Endothelial cell of umbilical vein (primary cell): Measurements from ENCODE around the gene PEX10. TPM values are rescaled to one million over a fixed set of nuclear protein-coding genes. Genes with fewer than 3 reads are reported as not detected.

Experiments used
- BruUV-seq: library from RNA; stranded (reverse); fragments of 400-500 nt; replicated peaks from 2 replicates; lab custom pipeline; 2021; lab: Mats Ljungman, UMichigan
- CTCF ChIA-PET: fragments of 300-600, 350-600 bp; sonication (Branson Sonifier 250); formaldehyde crosslinking; loops from one replicate; lab custom pipeline; 2021; ENCODE audit warnings: antibody characterized with exemption, inconsistent platforms; lab: Charles Lee
- POLR2A ChIA-PET: fragments of 300-600, 350-600 bp; sonication (Branson Sonifier 250); formaldehyde crosslinking; loops from one replicate; lab custom pipeline; 2021; ENCODE audit warnings: antibody characterized with exemption, inconsistent platforms; lab: Charles Lee
- DNase-seq: peaks from one replicate; pipeline ENCODE4 v3.0.0-alpha.2; 2011; ENCODE audit warnings: low read depth, low spot score
- FAIRE-seq: peaks from 2 replicates; lab custom pipeline; 2011; peaks lifted over from hg19 to GRCh38; lab: Jason Lieb, UNC
- H2AFZ ChIP-seq: 2 replicates; pipeline ENCODE4 v1.6.0; 2012; ENCODE audit warnings: low read depth, low read length, control low read depth, inconsistent platforms
- H3K27ac ChIP-seq: 2 replicates; pipeline ENCODE4 v1.5.1; 2011; ENCODE audit warnings: low read depth, mild to moderate bottlenecking, control low read depth, low read length, moderate library complexity; ENCODE audit not compliant: insufficient read depth
- H3K27me3 ChIP-seq, 2 experiments: 2 replicates each; pipeline versions ENCODE4 v1.6.0 to v1.6.1; 2011; ENCODE audit warnings: low read length in 2 of 2, mixed read lengths in 1 of 2; ENCODE audit not compliant: control insufficient read depth in 2 of 2, insufficient read depth in 2 of 2
- H3K36me3 ChIP-seq, 2 experiments: 2 replicates in 1 of 2; 3 replicates in 1 of 2; pipeline ENCODE4 v1.5.1; 2011; ENCODE audit warnings: low read length in 2 of 2, mild to moderate bottlenecking in 1 of 2, moderate library complexity in 1 of 2; ENCODE audit not compliant: control insufficient read depth in 2 of 2, insufficient read depth in 2 of 2; ENCODE audit errors: extremely low read depth in 1 of 2
- H3K4me1 ChIP-seq: 3 replicates; pipeline ENCODE4 v1.5.1; 2011; ENCODE audit warnings: mild to moderate bottlenecking, low read length; ENCODE audit not compliant: control insufficient read depth, insufficient read depth; ENCODE audit errors: extremely low read depth
- H3K4me2 ChIP-seq: 2 replicates; pipeline ENCODE4 v1.6.1; 2011; ENCODE audit warnings: low read length, control low read depth, mixed read lengths; ENCODE audit not compliant: insufficient read depth
- H3K4me3 ChIP-seq, 3 experiments: fragments of 200-600 bp in 1 of 3; sonication (generic), shearing (Covaris generic) in 1 of 3; replicated peaks in 1 of 3; 2 replicates each; pipeline ENCODE4 v1.5.1; 2011 to 2016; ENCODE audit warnings: control low read depth in 3 of 3, low read length in 3 of 3, mild to moderate bottlenecking in 2 of 3, inconsistent platforms in 1 of 3, low read depth in 1 of 3, moderate library complexity in 1 of 3; ENCODE audit not compliant: insufficient read depth in 1 of 3
- H3K79me2 ChIP-seq: 2 replicates; pipeline ENCODE4 v1.6.0; 2012; ENCODE audit warnings: low read length, inconsistent platforms; ENCODE audit not compliant: control insufficient read depth, insufficient read depth
- H3K9ac ChIP-seq: replicated peaks from 2 replicates; pipeline ENCODE3; 2011; ENCODE audit warnings: low read length, control low read depth; ENCODE audit not compliant: insufficient read depth; ENCODE audit errors: extremely low read depth
- H3K9me1 ChIP-seq: replicated peaks from 3 replicates; pipeline ENCODE4 v1.6.0; 2011; ENCODE audit warnings: mild to moderate bottlenecking, low read length; ENCODE audit not compliant: control insufficient read depth, insufficient read depth; ENCODE audit errors: extremely low read depth
- H3K9me3 ChIP-seq: replicated peaks from 2 replicates; pipeline ENCODE4 v1.5.1; 2012; ENCODE audit warnings: low read length, inconsistent platforms; ENCODE audit not compliant: control insufficient read depth, insufficient read depth
- H4K20me1 ChIP-seq: replicated peaks from 2 replicates; pipeline ENCODE3; 2011; ENCODE audit warnings: mild to moderate bottlenecking, low read length; ENCODE audit not compliant: control insufficient read depth, insufficient read depth; ENCODE audit errors: extremely low read depth
- CTCF ChIP-seq, 2 donors: IDR thresholded peaks; 1 replicate in 1 of 2; 2 replicates in 1 of 2; pipeline ENCODE4 v1.5.1; 2011; ENCODE audit warnings: low read length in 2 of 2, mild to moderate bottlenecking in 2 of 2, moderate library complexity in 2 of 2, control low read depth in 1 of 2, inconsistent platforms in 1 of 2, low read depth in 1 of 2; ENCODE audit not compliant: insufficient read depth in 1 of 2; ENCODE audit errors: extremely low read depth in 1 of 2
- EZH2 ChIP-seq: IDR thresholded peaks from 2 replicates; pipeline ENCODE4 v1.6.1; 2012; ENCODE audit warnings: borderline replicate concordance, low read depth, mild to moderate bottlenecking, moderate library complexity, low read length, inconsistent platforms; ENCODE audit not compliant: severe bottlenecking
- FOS ChIP-seq: IDR thresholded peaks from 2 replicates; pipeline ENCODE4 v1.6.1; 2011; ENCODE audit warnings: mild to moderate bottlenecking, low read length, moderate library complexity, borderline replicate concordance; ENCODE audit not compliant: insufficient read depth
- GATA2 ChIP-seq: IDR thresholded peaks from 2 replicates; pipeline ENCODE4 v1.7.0; 2011; ENCODE audit warnings: low read depth, mild to moderate bottlenecking, moderate library complexity, mixed read lengths, low read length; ENCODE audit not compliant: insufficient read length, insufficient read depth
- JUN ChIP-seq: IDR thresholded peaks from 2 replicates; pipeline ENCODE4 v1.6.1; 2011; ENCODE audit warnings: borderline replicate concordance, low read depth; ENCODE audit not compliant: insufficient read length, insufficient read depth
- MAX ChIP-seq: IDR thresholded peaks from 2 replicates; pipeline ENCODE4 v1.6.1; 2011; ENCODE audit not compliant: insufficient read depth, insufficient read length
- MYC ChIP-seq: IDR thresholded peaks from one replicate; pipeline ENCODE4 v1.6.1; 2011; ENCODE audit warnings: mild to moderate bottlenecking, low read depth, low read length
- POLR2A ChIP-seq: IDR thresholded peaks from 2 replicates; pipeline ENCODE4 v1.6.1; 2012; ENCODE audit warnings: low read depth, mild to moderate bottlenecking, control low read depth, low read length
- POLR2AphosphoS5 ChIP-seq: IDR thresholded peaks from 2 replicates; pipeline ENCODE4 v1.6.1; 2012; ENCODE audit warnings: low read depth, mild to moderate bottlenecking, control low read depth, low read length, moderate library complexity; ENCODE audit not compliant: insufficient read depth
- dilution Hi-C: fragments of 300-500 bp; cut with MboI; formaldehyde crosslinking; loops from one replicate; pipeline ENCODE4 v1.15.0; 2019; ENCODE audit warnings: low sequenced_read_pairs; ENCODE audit not compliant: extremely low pct_ligation_motif_present
- intact Hi-C: fragments of 100-400 bp; cut with micrococcal nuclease; formaldehyde crosslinking; loops from one replicate; pipeline ENCODE4 v1.10.0; 2022
- polyA plus RNA-seq, 4 experiments: library from polyadenylated mRNA; depleted of rRNA in 3 of 4; stranded (reverse) in 3 of 4; unstranded in 1 of 4; fragments of >200 nt; gene quantifications; 2 replicates each; pipeline versions ENCODE4 v1.2.1 to v1.2.3, GENCODE V29; 2011 to 2012; ENCODE audit warnings: missing spikeins in 1 of 4
- total RNA-seq: library from RNA; stranded (reverse); gene quantifications from 2 replicates; pipeline ENCODE4 v1.2.3, GENCODE V29; 2021

Gene PEX10
- total and polyA plus RNA-seq, 2 donors (not counting 3 experiments of a cell fraction or from before 2014, with no cell fraction given), result 25.1 to 26.7 TPM

- no peak overlapping the region for H3K27ac ChIP-seq
- intact Hi-C loops (loop anchor here (5.0 kb wide), 1 partner anchor 68 kb away; no protein-coding TSS in a partner anchor), dilution Hi-C loops (loop anchor here (10.0 kb wide), 1 partner anchor 185 kb away; the partner anchor contains the start of gene FAAP20)
- ChIA-PET POLR2A (interaction anchor here (2.6 kb wide), 1 partner anchor 185 kb away, joined by 15 read pairs; the partner anchor contains the start of gene FAAP20), CTCF (interaction anchor here (1.9 to 8.9 kb wide), 4 partner anchors 58 to 205 kb away, joined by 12 to 631 read pairs (median 46); partner anchors contain the start of gene FAAP20)
- H2AFZ ChIP-seq, result no peak overlapping the region
- no peaks in the 10 kb centered on the region for H3K36me3 ChIP-seq
- H3K4me3 ChIP-seq, result no peak overlapping the region
- no peak overlapping the region for H3K4me2 ChIP-seq
- TF ChIP-seq CTCF (IDR thresholded peaks at IDR 0.05; ENCODE audit: extremely low read depth in 1 of 2, insufficient read depth in 1 of 2, low read depth in 1 of 2, low read length in 2 of 2), result no peak
- TF ChIP-seq JUN, result no peak
- TF ChIP-seq EZH2, result no peak
- TF ChIP-seq POLR2AphosphoS5, result no peak
- no peak for TF ChIP-seq FOS
- no peak for TF ChIP-seq GATA2
- no peak for TF ChIP-seq POLR2A
- TF ChIP-seq MYC, result no peak
- TF ChIP-seq MAX, result no peak
- DNase-seq (no peak), FAIRE-seq (no peak)
- H3K4me1 ChIP-seq, result no peaks in the 10 kb centered on the region
- no peaks in the 10 kb centered on the region for H3K27me3 ChIP-seq
- H3K9me1 ChIP-seq, result no peaks in the 10 kb centered on the region
- H4K20me1 ChIP-seq, result no peaks in the 10 kb centered on the region
- H3K9ac ChIP-seq, result no peak overlapping the region
- H3K9me3 ChIP-seq, result no peaks in the 10 kb centered on the region
- no TSS peak for BruUV-seq
- no peaks in the 10 kb centered on the region for H3K79me2 ChIP-seq
These were observed 32.5 kb downstream of the PEX10 start for GRCh38 chr1:2379733-2380404.
